GM19099 (cell line): ENCODE measurements around the gene ABLIM3.

Experiments
- POLR2A ChIP-seq: IDR thresholded peaks from 3 replicates; pipeline ENCODE4 v1.6.1; 2011; ENCODE audit warnings: low read depth; ENCODE audit not compliant: insufficient read length; ENCODE audit errors: extremely low read depth

The ABLIM3 gene

DNA sequence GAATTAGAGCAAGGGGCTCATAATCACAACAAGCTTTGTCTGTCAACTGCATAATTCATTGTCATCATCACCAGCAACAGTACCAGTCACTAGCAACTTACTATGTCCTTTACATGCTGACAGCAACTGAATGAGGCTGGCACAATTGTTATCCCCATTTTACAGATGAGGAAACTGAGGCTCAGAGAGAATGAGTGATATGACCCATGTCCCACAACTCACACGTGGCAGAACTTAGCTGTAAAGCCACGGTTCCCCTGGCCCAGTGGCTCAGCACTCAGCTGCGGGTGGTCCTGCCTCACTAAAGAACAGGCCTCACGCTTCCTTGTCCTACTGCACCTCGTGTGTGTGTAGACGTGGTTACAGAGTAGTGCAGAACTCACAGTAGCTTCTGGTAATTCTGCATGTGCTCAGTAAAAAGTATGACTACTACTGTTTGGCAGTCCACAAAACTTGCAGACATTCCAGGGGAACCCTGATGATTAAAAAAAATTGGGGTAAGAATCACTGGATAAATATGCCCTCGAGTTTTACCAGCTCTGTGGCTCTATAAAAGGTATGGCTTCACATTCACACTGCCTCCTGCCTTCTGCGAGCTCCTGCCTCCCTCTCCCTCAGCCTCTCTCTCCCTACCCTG, 160.6 kb downstream of the ABLIM3 start:
- TF ChIP-seq POLR2A = no peak

DNA sequence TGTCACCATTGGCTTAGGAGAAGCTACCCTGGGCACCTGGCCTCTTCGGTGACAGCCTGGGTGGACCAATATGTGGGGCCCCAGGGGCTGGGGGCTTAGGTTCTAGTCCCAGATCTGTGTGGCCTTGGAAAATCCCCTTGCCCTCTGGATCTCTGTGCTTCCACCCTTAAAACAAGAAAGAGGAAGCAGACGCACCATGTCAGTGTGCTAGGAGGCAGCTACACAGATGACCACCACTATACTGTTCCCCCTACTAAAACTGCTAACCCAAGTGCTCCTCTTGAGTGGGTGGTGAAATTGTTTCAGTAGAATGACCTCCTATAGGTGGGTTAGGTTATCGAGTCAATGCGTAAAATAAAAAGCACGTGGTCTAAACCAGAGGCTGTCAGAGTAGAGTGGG, 161.3 kb downstream of the ABLIM3 start:
- TF ChIP-seq POLR2A = no peak

GRCh38 chr5:149303210-149303609, 161.9 kb downstream of the ABLIM3 start:
- TF ChIP-seq POLR2A = no peak

DNA sequence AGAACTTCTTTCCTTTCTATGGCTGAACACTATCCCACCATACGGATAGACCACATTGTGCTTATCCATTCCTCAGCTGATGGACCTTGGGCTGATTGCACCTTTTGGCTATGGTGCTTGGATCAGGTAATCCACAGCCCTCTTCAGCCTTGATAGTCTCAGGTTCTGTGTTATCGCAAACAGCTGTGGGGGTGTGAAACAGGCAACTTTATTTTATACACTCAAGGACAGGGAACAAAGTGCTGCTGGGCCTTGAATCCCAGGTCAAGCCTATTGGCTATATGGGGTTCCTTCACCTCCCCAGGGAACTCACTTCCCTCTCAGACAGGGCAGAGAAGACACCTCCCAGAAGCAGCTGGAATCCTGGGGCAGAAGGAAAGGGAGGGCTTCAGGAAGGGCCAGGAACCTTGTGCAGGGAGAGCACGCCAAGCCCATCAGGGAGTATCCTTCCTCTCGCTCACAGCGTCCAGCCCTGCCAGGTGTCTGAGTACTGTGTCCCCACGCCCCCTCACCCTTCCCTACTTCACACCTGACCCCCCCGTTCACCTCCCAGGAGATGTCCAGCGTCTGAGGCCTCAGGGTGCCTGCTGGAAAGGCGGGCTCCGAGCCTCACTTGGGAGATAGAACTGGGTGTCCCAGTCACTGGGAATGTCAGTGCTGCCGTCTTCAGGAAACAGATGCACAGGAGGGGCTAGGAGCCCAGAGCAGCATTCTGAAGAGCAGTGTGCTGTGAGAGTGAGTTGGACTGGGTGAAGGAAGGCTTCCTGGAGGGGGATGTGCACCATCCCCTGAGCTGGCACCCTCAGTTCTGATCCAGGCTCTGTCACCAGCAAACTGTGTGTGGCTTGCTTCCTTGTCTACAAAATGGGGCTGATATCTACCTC, 163.1 kb downstream of the ABLIM3 start:
- no peak for TF ChIP-seq POLR2A

DNA sequence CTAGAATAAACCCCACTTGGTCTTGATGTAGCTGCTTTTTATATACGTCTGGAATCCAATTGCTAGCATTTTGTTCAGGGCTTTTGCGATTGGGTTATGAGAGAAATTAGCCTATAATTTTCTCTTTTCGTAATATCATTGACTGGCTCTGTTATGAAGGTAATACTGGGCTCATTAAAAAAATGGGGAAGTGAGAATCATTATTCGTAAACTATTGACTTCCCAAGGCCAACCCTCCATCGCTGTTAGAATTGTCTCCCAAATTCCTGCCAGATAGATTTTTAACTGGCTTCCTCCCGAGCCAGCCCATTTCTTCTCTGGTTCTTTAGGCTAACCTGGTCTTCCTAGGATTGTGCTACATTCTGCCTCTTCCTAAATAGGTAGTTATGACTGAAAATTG, 168.1 kb downstream of the ABLIM3 start:
- no peak for TF ChIP-seq POLR2A
